ENCODE data around the gene GNRH2. TPM values are rescaled to one million over a fixed set of nuclear protein-coding genes. Genes with fewer than 3 reads are reported as not detected.
"Not testable (repeated sequence)": the region's sequence is repeated elsewhere in the genome, so short reads cannot be mapped to it uniquely, and the experiment has no call there.

The GNRH2 gene
- total RNA-seq, 2 donors from 2014 or later, result not detected

GRCh38 chr20:3010985-3011723 lies 32.3 kb upstream of the GNRH2 start:
- Histone ChIP-seq H3K4me3 (no peak overlapping the region), H3K9me3 (no peaks in the 10 kb centered on the region), H3K36me3 (peaks cover 6% of the 10 kb centered on the region), H3K4me1 (no peaks in the 10 kb centered on the region), H3K27me3 (no peaks in the 10 kb centered on the region), H3K9ac (ENCODE audit: low read depth in 2 of 2, low read length in 2 of 2) (no peak overlapping the region), H3K27ac (no peak overlapping the region)
- intact Hi-C loops (cut with DNase I), result no loop called here
- no peak for TF ChIP-seq CTCF (IDR thresholded peaks at IDR 0.05)
- DNase-seq, result no peak

- no peak overlapping the region for H3K4me3 ChIP-seq
- H3K9me3 ChIP-seq, result no peaks in the 10 kb centered on the region
- TF ChIP-seq CTCF (IDR thresholded peaks at IDR 0.05), result no peak
- DNase-seq, result no peak
- peaks cover 6% of the 10 kb centered on the region for H3K36me3 ChIP-seq
- no peaks in the 10 kb centered on the region for H3K4me1 ChIP-seq
- no peaks in the 10 kb centered on the region for H3K27me3 ChIP-seq
- intact Hi-C loops (cut with DNase I), result no loop called here
- no peak overlapping the region for H3K9ac ChIP-seq (ENCODE audit: low read depth in 2 of 2, low read length in 2 of 2)
- no peak overlapping the region for H3K27ac ChIP-seq
These were observed 31.7 kb upstream of the GNRH2 start for GRCh38 chr20:3011752-3012151.

GRCh38 chr20:3013771-3014170 lies 29.7 kb upstream of the GNRH2 start:
- no peak for TF ChIP-seq CTCF (IDR thresholded peaks at IDR 0.05)
- no peak for DNase-seq
- no peaks in the 10 kb centered on the region for H3K36me3 ChIP-seq
- no peak overlapping the region for H3K27ac ChIP-seq
- no peaks in the 10 kb centered on the region for H3K9me3 ChIP-seq
- intact Hi-C loops (cut with DNase I), result no loop called here
- no peaks in the 10 kb centered on the region for H3K4me1 ChIP-seq
- H3K27me3 ChIP-seq, result no peaks in the 10 kb centered on the region
- no peak overlapping the region for H3K9ac ChIP-seq (ENCODE audit: low read depth in 2 of 2, low read length in 2 of 2)
- H3K4me3 ChIP-seq, result no peak overlapping the region

DNA sequence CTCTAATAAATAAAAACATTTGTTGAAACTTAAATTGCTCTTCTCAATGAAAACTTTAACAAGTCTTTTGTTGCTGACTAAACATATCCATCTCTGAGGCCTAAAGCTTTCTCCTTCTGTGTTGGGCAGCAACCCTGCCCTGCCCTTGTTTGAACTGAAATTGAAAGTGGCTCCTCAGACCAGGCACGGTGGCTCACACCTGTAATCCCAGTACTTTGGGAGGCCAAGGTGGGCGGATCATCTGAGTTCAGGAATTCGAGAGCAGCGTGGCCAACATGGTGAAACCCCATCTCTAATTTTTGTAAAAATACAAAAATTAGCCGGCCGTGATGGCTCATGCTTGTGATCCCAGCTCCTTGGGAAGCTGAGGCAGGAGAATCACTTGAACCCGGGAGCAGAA lies 29.2 kb upstream of the GNRH2 start:
- Histone ChIP-seq H3K27ac (no peak overlapping the region), H3K9ac (ENCODE audit: low read depth in 2 of 2, low read length in 2 of 2) (no peak overlapping the region), H3K27me3 (no peaks in the 10 kb centered on the region), H3K9me3 (no peaks in the 10 kb centered on the region), H3K4me3 (no peak overlapping the region), H3K36me3 (no peaks in the 10 kb centered on the region), H3K4me1 (no peaks in the 10 kb centered on the region)
- intact Hi-C loops (cut with DNase I), result no loop called here
- no peak for TF ChIP-seq CTCF (IDR thresholded peaks at IDR 0.05)
- DNase-seq, result no peak

DNA sequence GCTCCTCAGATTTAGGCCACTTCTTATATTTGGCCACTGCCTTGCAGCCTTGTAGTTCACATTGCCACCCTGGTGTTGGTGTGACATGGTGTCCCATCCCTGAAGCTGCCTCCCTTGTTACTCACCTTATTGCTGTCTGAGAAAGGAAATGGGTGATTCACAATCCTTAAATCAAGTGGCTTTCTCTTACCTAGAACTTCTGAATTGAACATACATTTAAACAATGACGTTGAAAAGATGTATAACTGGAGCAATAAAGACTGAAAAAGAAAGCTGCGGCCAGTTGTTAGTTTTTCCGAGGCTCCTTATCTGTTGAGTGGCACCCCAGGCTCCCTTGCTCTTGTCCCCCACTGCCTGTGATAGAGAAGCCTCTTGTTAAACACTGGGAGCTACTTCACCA lies 28.8 kb upstream of the GNRH2 start:
- Histone ChIP-seq H3K27ac (no peak overlapping the region), H3K4me1 (no peaks in the 10 kb centered on the region), H3K36me3 (no peaks in the 10 kb centered on the region), H3K9ac (ENCODE audit: low read depth in 2 of 2, low read length in 2 of 2) (no peak overlapping the region), H3K9me3 (no peaks in the 10 kb centered on the region), H3K4me3 (no peak overlapping the region), H3K27me3 (no peaks in the 10 kb centered on the region)
- intact Hi-C loops (cut with DNase I), result no loop called here
- DNase-seq, result no peak
- no peak for TF ChIP-seq CTCF (IDR thresholded peaks at IDR 0.05)

DNA sequence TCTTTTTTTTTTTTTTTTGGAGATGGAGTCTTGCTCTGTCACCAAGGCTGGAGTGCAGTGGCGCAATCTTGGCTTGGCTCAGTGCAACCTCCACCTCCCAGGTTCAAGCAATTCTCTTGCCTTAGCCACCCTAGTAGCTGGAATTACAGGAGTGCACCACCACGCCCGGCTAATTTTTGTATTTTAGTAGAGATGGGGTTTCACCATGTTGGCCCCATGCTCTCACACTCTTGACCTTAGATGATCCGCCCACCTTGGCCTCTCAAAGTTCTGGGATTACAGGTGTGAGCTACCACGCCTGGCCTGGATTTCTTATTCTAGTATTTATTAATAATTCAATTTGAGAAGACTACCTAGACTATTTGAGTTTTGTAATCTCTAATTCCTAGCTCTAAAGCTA lies 28.1 kb upstream of the GNRH2 start:
- H3K36me3 ChIP-seq; DNase-seq; H3K4me1 ChIP-seq; intact Hi-C loops (cut with DNase I); H3K9me3 ChIP-seq; H3K27ac ChIP-seq; H3K27me3 ChIP-seq; H3K9ac ChIP-seq (ENCODE audit: low read depth in 2 of 2, low read length in 2 of 2); H3K4me3 ChIP-seq: not testable (repeated sequence)

Data from colonic mucosa (tissue), 4 donors.